Measurements from ENCODE around the gene MARK2. TPM values are rescaled to one million over a fixed set of nuclear protein-coding genes. Genes with fewer than 3 reads are reported as not detected.
"Not testable (repeated sequence)": the region's sequence is repeated elsewhere in the genome, so short reads cannot be mapped to it uniquely, and the experiment has no call there.

Gene MARK2
- polyA plus RNA-seq, 1 donor, result 16.7 TPM

DNA sequence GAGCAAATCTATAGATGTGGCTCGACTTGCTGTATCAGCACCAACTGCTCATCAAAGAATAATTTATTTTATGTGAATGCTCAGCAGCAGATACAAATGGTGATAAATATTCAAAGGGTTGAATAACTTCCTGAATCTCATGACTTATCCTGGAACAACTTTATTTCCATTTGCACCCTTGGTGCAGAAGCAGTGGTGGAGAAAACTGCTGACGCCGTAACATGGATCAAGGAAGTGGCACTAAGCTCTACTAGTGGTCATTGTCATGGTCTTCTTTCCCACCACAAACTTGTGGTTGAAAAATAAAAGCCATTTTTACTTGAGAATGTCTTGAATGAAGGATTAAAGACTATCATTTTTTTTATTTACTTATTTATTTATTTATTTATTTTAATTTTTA, 14.6 kb downstream of the MARK2 start:
- DNase-seq (ENCODE audit: low read depth), result no peak

- DNase-seq (ENCODE audit: low read depth), result no peak
Measured at GRCh38 chr11:63854696-63855095, 15.8 kb downstream of the MARK2 start.

GRCh38 chr11:63855975-63856374, 17.1 kb downstream of the MARK2 start:
- DNase-seq (ENCODE audit: low read depth), result no peak

GRCh38 chr11:63858628-63859550, 20.0 kb downstream of the MARK2 start:
- DNase-seq (ENCODE audit: low read depth), result no peak

GRCh38 chr11:63862923-63863322, 24.0 kb downstream of the MARK2 start:
- no peak for DNase-seq (ENCODE audit: low read depth)

GRCh38 chr11:63863620-63864019, 24.7 kb downstream of the MARK2 start:
- not testable (repeated sequence) for DNase-seq (ENCODE audit: low read depth)

GRCh38 chr11:63866211-63866610, 27.3 kb downstream of the MARK2 start:
- DNase-seq (ENCODE audit: low read depth), result no peak

- no peak for DNase-seq (ENCODE audit: low read depth)
Measured at GRCh38 chr11:63867511-63867910, 28.6 kb downstream of the MARK2 start.

DNA sequence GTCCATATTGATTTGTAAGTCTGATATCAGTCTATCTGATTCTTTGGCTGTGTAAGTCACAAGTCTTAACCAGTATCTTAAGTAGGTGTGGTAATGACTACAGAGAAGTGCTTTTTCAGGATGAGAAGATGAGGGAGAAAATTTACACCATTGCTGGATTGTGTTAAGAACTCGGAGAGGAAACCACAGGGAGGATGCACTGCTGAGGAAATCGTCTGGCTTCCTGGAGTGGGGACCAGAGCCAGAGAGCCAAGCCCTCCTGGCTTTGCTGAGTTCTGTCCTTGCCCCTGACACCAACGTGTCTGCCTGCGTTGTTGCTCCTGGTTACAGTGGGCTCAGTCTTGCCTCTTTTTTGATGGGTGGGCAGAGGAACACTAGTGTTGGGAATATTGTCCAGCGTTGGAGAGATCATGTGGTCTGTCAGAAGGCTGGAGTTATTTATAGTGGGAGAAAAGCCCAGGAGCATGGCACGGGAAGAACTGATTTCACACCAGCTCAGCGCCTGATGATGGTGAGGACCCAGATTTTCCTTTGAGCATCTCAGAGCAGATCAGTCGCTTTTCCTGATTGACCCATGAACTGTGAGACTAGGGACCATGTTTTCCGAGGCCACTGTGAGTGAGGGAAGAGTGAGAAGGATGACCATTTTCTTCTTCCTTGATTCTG, 29.6 kb downstream of the MARK2 start:
- no peak for DNase-seq (ENCODE audit: low read depth)

DNA sequence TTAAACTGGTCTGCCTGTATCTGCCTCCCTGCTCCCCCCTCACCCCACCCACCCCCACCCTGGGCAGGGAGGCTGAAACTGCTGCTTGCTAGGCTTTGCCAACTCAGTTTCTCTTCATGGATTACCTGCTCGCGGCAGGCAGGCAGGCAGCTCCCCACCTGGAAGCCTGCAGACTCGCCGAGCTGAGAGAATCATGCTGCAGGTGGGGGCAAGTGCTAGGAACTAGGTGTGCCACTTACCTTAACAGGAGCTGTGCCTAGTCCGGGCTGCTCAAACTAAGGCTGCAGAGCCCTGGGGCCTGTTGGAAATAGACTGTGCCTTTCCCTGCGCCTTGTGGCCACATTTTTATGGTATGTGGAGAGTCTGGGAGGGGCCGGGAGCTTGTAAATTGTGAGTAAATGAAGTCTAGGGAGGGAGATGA, 30.3 kb downstream of the MARK2 start:
- DNase-seq (ENCODE audit: low read depth), result no peak

GRCh38 chr11:63869683-63870082, 30.8 kb downstream of the MARK2 start:
- no peak for DNase-seq (ENCODE audit: low read depth)

DNA sequence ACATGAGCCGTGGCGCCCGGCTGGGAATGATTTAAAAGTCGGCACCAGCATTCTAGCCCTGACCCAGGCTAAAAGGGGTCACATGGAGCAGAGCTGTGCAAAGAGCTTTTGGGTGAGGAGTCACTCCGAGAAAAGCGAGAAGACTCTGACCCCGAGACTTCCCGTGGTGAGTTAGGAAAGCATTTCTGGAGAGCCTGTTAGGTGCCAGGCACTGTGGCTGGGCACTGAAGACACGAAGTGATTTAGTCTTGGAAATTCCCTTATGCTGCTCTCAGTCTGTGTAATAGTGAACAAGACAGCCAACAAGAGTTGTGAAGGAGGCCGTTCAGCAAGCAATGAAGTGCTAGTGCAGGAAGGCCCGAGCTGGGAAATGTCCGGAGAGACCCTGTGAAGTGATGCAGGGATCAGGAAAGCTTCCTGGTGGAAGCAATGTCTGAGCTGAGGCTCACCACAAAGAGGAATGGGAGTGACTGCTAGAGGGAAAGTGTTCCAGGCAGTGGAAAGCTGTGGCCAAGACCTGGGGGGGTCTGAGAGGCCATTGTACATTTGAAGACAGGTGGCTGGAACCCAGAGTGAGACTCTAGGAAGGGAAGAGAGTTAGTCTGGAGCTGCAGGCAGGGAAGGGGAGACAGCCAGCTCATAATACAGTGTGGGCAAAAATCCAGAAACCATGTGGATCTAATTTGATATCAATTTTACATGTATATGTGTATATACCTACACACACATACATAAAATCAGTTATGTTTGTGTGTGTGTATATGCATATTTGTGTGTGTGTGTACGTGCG, 31.6 kb downstream of the MARK2 start:
- DNase-seq (ENCODE audit: low read depth), result no peak

- DNase-seq (ENCODE audit: low read depth), result peak; percentile 58
Measured at GRCh38 chr11:63871962-63872799, 33.3 kb downstream of the MARK2 start.

- no peak for DNase-seq (ENCODE audit: low read depth)
Measured at GRCh38 chr11:63872800-63873197, 33.9 kb downstream of the MARK2 start.

DNA sequence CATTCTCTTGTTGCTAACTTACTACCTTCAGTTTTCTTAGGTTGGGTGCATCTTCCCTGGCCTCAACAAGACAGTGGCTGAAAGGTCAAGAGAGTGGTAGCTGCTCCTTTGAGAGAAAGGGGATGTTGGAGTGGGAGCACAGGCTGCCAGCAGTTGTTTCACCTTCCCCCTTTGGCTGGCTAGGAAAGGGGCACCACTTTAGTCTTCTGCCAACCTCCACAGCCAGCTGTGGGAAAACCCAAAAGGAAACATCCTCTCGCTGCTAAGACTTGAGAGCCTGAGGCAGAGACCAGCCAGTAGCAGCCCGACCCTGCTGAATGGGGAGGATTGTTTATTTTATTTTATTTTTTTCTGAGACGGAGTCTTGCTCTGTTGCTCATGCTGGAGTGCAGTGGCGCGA, 34.4 kb downstream of the MARK2 start:
- no peak for DNase-seq (ENCODE audit: low read depth)

DNA sequence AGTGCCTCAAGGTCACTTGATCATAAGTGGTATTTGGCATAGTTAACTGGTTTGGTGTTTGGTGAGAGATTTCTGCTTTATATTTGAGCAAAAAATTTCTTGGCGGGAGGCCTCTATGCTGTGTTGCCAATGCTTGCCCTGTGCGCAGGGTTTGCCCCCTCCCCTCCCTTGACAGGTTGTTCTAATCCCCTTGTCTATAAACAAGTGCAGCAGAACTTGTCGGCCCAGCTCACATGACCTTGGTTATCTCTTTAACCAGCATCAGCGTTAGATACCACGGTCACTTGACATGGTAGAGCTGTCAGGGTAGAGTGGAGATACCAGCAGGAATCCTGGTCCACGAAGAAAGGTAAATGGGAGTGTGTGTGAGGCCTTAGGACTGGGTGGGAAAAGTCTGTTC, 35.6 kb downstream of the MARK2 start:
- no peak for DNase-seq (ENCODE audit: low read depth)

GRCh38 chr11:63875506-63876065, 36.7 kb downstream of the MARK2 start:
- DNase-seq (ENCODE audit: low read depth), result no peak

GRCh38 chr11:63876616-63877015, 37.7 kb downstream of the MARK2 start:
- no peak for DNase-seq (ENCODE audit: low read depth)

- no peak for DNase-seq (ENCODE audit: low read depth)
Measured at GRCh38 chr11:63877658-63878241, 38.8 kb downstream of the MARK2 start.

DNA sequence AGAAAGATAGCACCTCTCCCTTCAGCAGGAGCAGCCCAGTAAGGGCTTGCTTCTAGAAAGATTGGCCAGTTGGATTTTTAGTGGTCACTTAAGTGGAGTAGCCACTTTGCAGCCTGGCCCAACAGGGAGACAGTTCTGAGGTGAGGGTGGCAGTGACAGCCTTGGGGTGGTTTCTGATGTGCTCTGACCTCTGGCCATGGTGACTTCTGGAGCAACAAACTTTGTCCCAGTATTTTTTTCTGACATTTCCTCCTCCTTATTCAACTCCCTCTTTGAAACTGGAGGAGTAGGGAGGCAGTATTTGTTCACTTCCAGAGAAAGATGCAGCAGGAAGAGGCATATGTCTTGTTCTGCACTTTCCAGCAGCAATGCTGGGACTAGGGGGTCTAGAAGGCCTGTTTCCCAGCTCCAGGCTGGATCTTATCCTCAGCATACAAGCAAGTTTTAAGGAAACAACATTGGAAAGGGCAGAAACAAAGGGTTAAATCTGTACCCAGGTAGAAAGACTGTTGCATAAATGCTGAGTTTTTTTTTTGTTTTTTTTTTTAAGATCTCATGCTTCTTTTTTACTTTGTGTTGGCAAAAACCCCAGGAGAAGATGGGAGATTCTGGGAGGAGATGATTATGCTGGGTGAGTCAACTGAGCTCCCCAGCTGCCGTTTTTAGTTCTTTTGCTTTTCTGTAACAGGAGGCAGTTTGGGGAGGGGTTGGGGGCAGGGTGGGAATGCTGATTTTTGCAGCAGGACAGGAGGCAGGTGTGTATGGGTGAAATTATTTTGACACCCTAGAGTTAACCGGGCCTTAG, 40.9 kb downstream of the MARK2 start:
- no peak for DNase-seq (ENCODE audit: low read depth)
